ENCODE results near the gene NRXN3.

DNA sequence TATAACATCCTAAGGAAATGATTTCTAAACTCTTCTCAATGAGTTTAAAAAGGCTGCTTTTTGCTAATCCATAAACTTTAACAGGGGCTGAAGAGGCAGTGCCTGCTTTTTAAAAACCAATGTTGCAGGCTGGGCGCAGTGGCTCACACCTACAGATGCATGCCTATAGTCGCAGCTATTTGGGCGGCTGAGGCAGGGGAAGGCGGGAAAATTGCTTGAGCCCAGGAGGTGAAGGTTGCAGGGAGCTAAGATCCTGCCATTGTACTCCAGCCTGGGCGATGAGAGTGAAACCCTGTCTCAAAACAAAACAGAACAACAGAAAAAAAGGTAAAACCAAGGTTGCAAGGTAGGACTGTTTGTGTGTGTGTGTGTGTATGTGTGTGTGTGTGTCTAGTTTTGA is 1509.9 kb downstream of the NRXN3 start:
- TF ChIP-seq CTCF (conservative IDR thresholded peaks at IDR 0.05 in 1 of 2, IDR thresholded peaks at IDR 0.05 in 1 of 2; ENCODE audit: low read depth in 1 of 2, low read length in 2 of 2) (no peak), EZH2 (IDR thresholded peaks at IDR 0.05; ENCODE audit: low read length, missing control alignments) (no peak)

All from fibroblast of lung (primary cell).